B cell (primary cell): Measurements from ENCODE around the gene CADM1. TPM values are rescaled to one million over a fixed set of nuclear protein-coding genes. Genes with fewer than 3 reads are reported as not detected.

ENCODE experiments used
- ATAC-seq: fragments of 200-7000 bp; cut with Tn5 transposase; one replicate; pipeline ENCODE4 v1.10.0; 2021; ENCODE audit warnings: low read depth, mild to moderate bottlenecking, moderate number of reproducible peaks, moderate library complexity
- CTCF ChIA-PET: fragments of 350-600 bp; sonication (Branson Sonifier 250); formaldehyde crosslinking; loops from one replicate; lab custom pipeline; 2021; ENCODE audit warnings: antibody characterized with exemption, inconsistent platforms; lab: Charles Lee
- POLR2A ChIA-PET: fragments of 350-600 bp; sonication (Branson Sonifier 250); formaldehyde crosslinking; loops from one replicate; lab custom pipeline; 2021; ENCODE audit warnings: antibody characterized with exemption; lab: Charles Lee
- DNase-seq: peaks from one replicate; pipeline ENCODE4 v3.0.0; 2013
- H2AFZ ChIP-seq: 2 replicates; pipeline ENCODE4 v1.6.1; 2012; ENCODE audit warnings: mild to moderate bottlenecking, low read depth, low read length; ENCODE audit not compliant: insufficient read depth, poor library complexity, severe bottlenecking
- H3K27ac ChIP-seq, 2 donors: 1 replicate in 1 of 2; 2 replicates in 1 of 2; pipeline ENCODE4 v1.5.1; 2012 to 2013; ENCODE audit warnings: low read length in 2 of 2, mild to moderate bottlenecking in 2 of 2, moderate library complexity in 1 of 2
- H3K27me3 ChIP-seq, 4 experiments: fragments of 200-600 bp in 1 of 4; sonication (generic) in 1 of 4; replicated peaks in 1 of 4; 1 replicate in 2 of 4; 2 replicates in 2 of 4; pipeline versions ENCODE4 v1.6.1 to v1.7.0; 2013 to 2016; ENCODE audit warnings: low read length in 3 of 4, mild to moderate bottlenecking in 2 of 4, mixed read lengths in 1 of 4, moderate library complexity in 1 of 4; ENCODE audit not compliant: insufficient read depth in 4 of 4, control insufficient read depth in 3 of 4; ENCODE audit errors: control extremely low read depth in 1 of 4
- H3K36me3 ChIP-seq, 2 experiments: replicated peaks in 1 of 2; 1 replicate in 1 of 2; 2 replicates in 1 of 2; pipeline versions ENCODE4 v1.6.1 to v1.7.1; 2013; ENCODE audit warnings: low read length in 1 of 2; ENCODE audit not compliant: insufficient read depth in 2 of 2, control insufficient read depth in 1 of 2; ENCODE audit errors: control extremely low read depth in 1 of 2, extremely low read depth in 1 of 2
- H3K4me1 ChIP-seq, 2 donors: fragments of 200-600 bp in 1 of 2; sonication (generic) in 1 of 2; 1 replicate in 1 of 2; 2 replicates in 1 of 2; pipeline versions ENCODE4 v1.5.1 to v1.6.1; 2013 to 2017; ENCODE audit warnings: low read length in 2 of 2; ENCODE audit not compliant: control insufficient read depth in 2 of 2, insufficient read depth in 2 of 2
- H3K4me2 ChIP-seq: replicated peaks from 2 replicates; pipeline ENCODE3; 2012; ENCODE audit warnings: mild to moderate bottlenecking, low read depth, low read length; ENCODE audit not compliant: poor library complexity, severe bottlenecking
- H3K4me3 ChIP-seq, 5 experiments: fragments of 200-600 bp in 1 of 5; sonication (generic) in 1 of 5; 1 replicate in 3 of 5; 2 replicates in 2 of 5; pipeline versions ENCODE4 v1.5.1 to v1.7.0; 2011 to 2016; ENCODE audit warnings: low read length in 4 of 5, mild to moderate bottlenecking in 4 of 5, low read depth in 2 of 5, control low read depth in 1 of 5, moderate library complexity in 1 of 5; ENCODE audit not compliant: insufficient read depth in 1 of 5; ENCODE audit errors: control extremely low read depth in 1 of 5, extremely low read depth in 1 of 5
- H3K79me2 ChIP-seq: fragments of 200-600 bp; sonication (generic); one replicate; pipeline ENCODE4 v1.6.0; 2016; ENCODE audit warnings: low read length; ENCODE audit not compliant: control insufficient read depth, insufficient read depth
- H3K9ac ChIP-seq: fragments of 200-600 bp; sonication (generic); 2 replicates; pipeline ENCODE4 v1.6.1; 2017; ENCODE audit warnings: mild to moderate bottlenecking, low read length, moderate library complexity
- H3K9me3 ChIP-seq, 3 donors: one replicate each; pipeline versions ENCODE4 v1.6.1 to v1.7.1; 2013; ENCODE audit warnings: low read length in 2 of 3; ENCODE audit not compliant: control insufficient read depth in 2 of 3, insufficient read depth in 1 of 3; ENCODE audit errors: control extremely low read depth in 1 of 3
- H4K20me1 ChIP-seq: 2 replicates; pipeline ENCODE4 v1.6.0; 2012; ENCODE audit warnings: mild to moderate bottlenecking, low read length; ENCODE audit not compliant: insufficient read depth, control insufficient read depth, poor library complexity, severe bottlenecking
- H3K27ac Mint-ChIP-seq: one replicate; pipeline ENCODE4 v1.8.0; 2021; ENCODE audit warnings: mixed read lengths
- H3K27me3 Mint-ChIP-seq: one replicate; pipeline ENCODE4 v1.8.0; 2021; ENCODE audit warnings: mixed read lengths
- H3K4me1 Mint-ChIP-seq: one replicate; pipeline ENCODE4 v1.8.0; 2021; ENCODE audit warnings: mixed read lengths
- H3K4me3 Mint-ChIP-seq: one replicate; pipeline ENCODE4 v1.8.0; 2021; ENCODE audit warnings: mixed read lengths
- H3K9me3 Mint-ChIP-seq: one replicate; pipeline ENCODE4 v1.8.0; 2022; ENCODE audit warnings: mixed read lengths; ENCODE audit not compliant: insufficient read depth
- CTCF ChIP-seq: fragments of 200-600 bp; IDR thresholded peaks from one replicate; pipeline ENCODE4 v1.8.0; 2022; ENCODE audit warnings: antibody characterized with exemption, mild to moderate bottlenecking
- EZH2 ChIP-seq: IDR thresholded peaks from 2 replicates; pipeline ENCODE4 v1.6.1; 2012; ENCODE audit warnings: borderline replicate concordance, low read depth, mild to moderate bottlenecking, moderate library complexity, low read length; ENCODE audit not compliant: insufficient read depth, poor library complexity, severe bottlenecking
- WGBS: methylation state at CpG from one replicate; pipeline ENCODE4 v1.1.5; 2013; ENCODE audit warnings: missing lambda C conversion rate; ENCODE audit not compliant: insufficient coverage; 5-methylcytosine and 5-hydroxymethylcytosine counted together
- intact Hi-C: fragments of 100-400 bp; cut with micrococcal nuclease; formaldehyde crosslinking; loops from one replicate; pipeline ENCODE4 v1.10.0; 2022
- polyA plus RNA-seq: library from polyadenylated mRNA; depleted of rRNA; stranded (reverse); fragments of >200 nt; gene quantifications from 2 replicates; pipeline ENCODE4 v1.2.3, GENCODE V29; 2012
- total RNA-seq, 2 donors: library from RNA; stranded (reverse); fragments of 120-200 nt in 1 of 2; gene quantifications; 1 replicate in 1 of 2; 2 replicates in 1 of 2; pipeline versions ENCODE4 v1.2.3 to v1.2.4, GENCODE V29; 2013 to 2022

The CADM1 gene
- total and polyA plus RNA-seq, 2 donors (not counting 1 experiment from before 2014, with no cell fraction given) = 0.43 to 0.49 TPM

GRCh38 chr11:115185507-115185906 lies 318.7 kb downstream of the CADM1 start:
- 58% methylated on average over 2 of the region's 4 CpGs for WGBS
- Histone ChIP-seq H3K27me3 (no peaks in the 10 kb centered on the region), H3K4me1 (no peaks in the 10 kb centered on the region), H2AFZ (no peak overlapping the region), H3K36me3 (no peaks in the 10 kb centered on the region), H3K9ac (no peak overlapping the region), H4K20me1 (no peaks in the 10 kb centered on the region), H3K4me3 (no peak overlapping the region), H3K79me2 (no peaks in the 10 kb centered on the region), H3K4me2 (no peak overlapping the region), H3K9me3 (no peaks in the 10 kb centered on the region), H3K27ac (no peak overlapping the region)
- H3K27ac Mint-ChIP-seq = no peak overlapping the region
- H3K27me3 Mint-ChIP-seq = peaks cover 4% of the 10 kb centered on the region
- no peak for DNase-seq
- no peaks in the 10 kb centered on the region for H3K4me1 Mint-ChIP-seq
- no peak for ATAC-seq
- TF ChIP-seq EZH2 (no peak), CTCF (no peak)
- ChIA-PET POLR2A (no interaction called here), CTCF (no interaction called here)
- intact Hi-C loops = no loop called here
- no peaks in the 10 kb centered on the region for H3K9me3 Mint-ChIP-seq
- H3K4me3 Mint-ChIP-seq = no peak overlapping the region

GRCh38 chr11:115184901-115185300 lies 319.3 kb downstream of the CADM1 start:
- peaks cover 4% of the 10 kb centered on the region for H3K27me3 Mint-ChIP-seq
- Histone ChIP-seq H3K4me3 (no peak overlapping the region), H2AFZ (no peak overlapping the region), H3K4me2 (no peak overlapping the region), H4K20me1 (no peaks in the 10 kb centered on the region), H3K27ac (no peak overlapping the region), H3K9me3 (no peaks in the 10 kb centered on the region), H3K36me3 (no peaks in the 10 kb centered on the region), H3K27me3 (no peaks in the 10 kb centered on the region), H3K9ac (no peak overlapping the region), H3K79me2 (no peaks in the 10 kb centered on the region), H3K4me1 (no peaks in the 10 kb centered on the region)
- POLR2A ChIA-PET = no interaction called here
- H3K27ac Mint-ChIP-seq = no peak overlapping the region
- intact Hi-C loops = no loop called here
- CTCF ChIA-PET = no interaction called here
- no peak overlapping the region for H3K4me3 Mint-ChIP-seq
- 94% methylated on average over 5 of the region's 5 CpGs for whole genome bisulfite sequencing
- H3K4me1 Mint-ChIP-seq = no peaks in the 10 kb centered on the region
- no peaks in the 10 kb centered on the region for H3K9me3 Mint-ChIP-seq
- TF ChIP-seq CTCF (no peak), EZH2 (no peak)
- no peak for DNase-seq
- no peak for ATAC-seq
